GM19438 (cell line): ENCODE data around the gene AKNA.
A peak's percentile ranks its signal among the peaks of the same experiment; 100 is the strongest.

Experiments
- ATAC-seq: cut with Tn5 transposase; IDR thresholded peaks from one replicate; pipeline ENCODE4 v1.9.1; 2021; ENCODE audit warnings: low read depth; ENCODE audit not compliant: unreplicated experiment

The AKNA gene

GRCh38 chr9:114416290-114416689 is 28.5 kb upstream of the AKNA start:
- ATAC-seq, result no peak

- no peak for ATAC-seq
These were observed 26.6 kb upstream of the AKNA start for GRCh38 chr9:114414346-114414745.

DNA sequence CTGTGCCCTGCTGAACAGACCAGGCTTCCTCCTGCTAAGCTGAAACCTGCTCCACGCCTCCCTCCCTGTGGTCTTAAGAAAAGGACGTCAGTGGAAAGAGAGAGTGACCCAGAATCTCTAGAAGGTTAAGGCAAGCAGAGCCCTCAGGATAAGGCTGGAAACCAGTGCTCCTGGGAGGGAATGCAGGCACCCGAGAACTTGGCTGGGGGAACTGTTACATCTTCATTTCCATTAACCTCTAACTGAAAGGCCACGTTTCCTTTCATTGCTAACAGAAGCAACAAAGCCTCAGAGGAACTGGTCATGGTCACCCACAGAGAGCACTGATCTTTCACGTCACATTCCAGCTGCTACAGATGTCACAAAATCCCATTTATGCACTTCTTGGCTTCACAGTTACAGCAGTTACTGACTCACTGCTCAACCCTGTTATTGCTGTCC is 26.1 kb upstream of the AKNA start:
- ATAC-seq, result no peak

DNA sequence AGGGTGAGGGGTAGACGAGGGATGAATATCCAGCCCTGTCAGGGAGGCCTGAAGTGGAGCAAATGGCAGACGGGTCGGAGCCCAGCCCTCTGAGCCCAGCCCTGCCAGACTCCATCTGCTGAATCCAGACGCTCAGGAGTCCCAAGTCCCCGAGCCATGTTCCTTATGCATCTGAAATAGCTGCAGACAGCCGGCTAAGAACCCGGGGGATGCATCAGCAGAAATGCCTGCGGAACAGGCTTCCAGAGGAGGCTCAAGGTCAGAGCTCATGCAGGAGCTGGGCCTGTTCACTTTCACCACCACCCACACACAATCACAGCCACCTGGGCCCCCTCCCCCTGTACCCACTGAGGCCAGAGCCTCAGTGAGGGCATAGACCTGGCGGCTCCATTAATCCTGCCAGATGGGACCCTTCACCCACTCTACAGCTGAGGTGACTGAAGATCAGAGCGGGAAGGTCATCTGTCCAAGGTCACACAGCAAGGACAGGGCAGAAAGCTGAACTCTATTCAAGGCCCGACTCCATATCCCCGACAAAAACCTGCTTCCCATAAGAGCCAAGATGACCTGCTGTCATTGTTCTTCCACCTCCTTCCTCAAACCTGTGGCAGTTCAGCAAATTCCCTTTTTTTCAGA is 24.4 kb upstream of the AKNA start:
- no peak for ATAC-seq

DNA sequence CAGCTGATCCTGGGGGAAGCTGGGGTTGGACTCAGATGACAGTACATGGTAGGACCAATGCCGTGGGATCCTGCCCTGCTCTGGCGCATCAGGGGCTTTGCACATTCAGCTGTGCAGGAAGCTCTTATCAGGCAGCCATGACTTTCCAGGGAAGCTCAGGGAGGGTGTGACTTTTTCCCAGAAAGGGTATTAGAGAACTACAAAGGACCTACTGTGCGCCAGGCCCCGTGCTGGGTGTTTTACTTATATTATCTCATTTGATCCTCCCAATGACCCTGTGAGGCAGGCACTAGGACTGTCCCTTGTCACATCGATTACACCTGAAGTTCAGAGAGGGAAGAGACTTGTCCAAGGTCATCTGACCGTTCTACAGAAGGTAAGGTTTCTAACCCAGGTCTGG is 23.7 kb upstream of the AKNA start:
- no peak for ATAC-seq

GRCh38 chr9:114410910-114411309 is 23.1 kb upstream of the AKNA start:
- no peak for ATAC-seq

GRCh38 chr9:114409842-114410241 is 22.1 kb upstream of the AKNA start:
- ATAC-seq, result no peak

- no peak for ATAC-seq
These were observed 21.5 kb upstream of the AKNA start for GRCh38 chr9:114409103-114409780.

DNA sequence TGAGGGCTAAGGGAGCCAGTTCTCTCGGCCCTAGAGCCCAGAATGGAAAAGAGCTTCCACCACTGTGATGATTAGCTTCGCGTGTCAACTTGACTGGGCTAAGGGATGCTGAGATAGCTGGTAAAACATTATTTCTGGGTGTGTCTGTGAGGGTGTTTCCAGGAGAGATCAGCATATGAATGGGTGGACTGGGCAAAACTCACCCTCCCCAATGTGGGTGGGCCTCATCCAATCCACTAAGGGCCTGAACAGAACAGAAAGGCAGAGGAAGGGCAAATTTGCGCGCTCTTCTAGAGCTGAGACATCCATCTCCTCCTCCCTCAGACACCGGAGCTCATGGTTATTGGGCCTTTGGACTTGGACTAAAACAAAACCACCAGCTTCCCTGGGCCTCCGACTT is 20.9 kb upstream of the AKNA start:
- no peak for ATAC-seq

- no peak for ATAC-seq
These were observed 20.1 kb upstream of the AKNA start for GRCh38 chr9:114407889-114408288.

GRCh38 chr9:114406441-114406840 is 18.7 kb upstream of the AKNA start:
- ATAC-seq, result no peak

DNA sequence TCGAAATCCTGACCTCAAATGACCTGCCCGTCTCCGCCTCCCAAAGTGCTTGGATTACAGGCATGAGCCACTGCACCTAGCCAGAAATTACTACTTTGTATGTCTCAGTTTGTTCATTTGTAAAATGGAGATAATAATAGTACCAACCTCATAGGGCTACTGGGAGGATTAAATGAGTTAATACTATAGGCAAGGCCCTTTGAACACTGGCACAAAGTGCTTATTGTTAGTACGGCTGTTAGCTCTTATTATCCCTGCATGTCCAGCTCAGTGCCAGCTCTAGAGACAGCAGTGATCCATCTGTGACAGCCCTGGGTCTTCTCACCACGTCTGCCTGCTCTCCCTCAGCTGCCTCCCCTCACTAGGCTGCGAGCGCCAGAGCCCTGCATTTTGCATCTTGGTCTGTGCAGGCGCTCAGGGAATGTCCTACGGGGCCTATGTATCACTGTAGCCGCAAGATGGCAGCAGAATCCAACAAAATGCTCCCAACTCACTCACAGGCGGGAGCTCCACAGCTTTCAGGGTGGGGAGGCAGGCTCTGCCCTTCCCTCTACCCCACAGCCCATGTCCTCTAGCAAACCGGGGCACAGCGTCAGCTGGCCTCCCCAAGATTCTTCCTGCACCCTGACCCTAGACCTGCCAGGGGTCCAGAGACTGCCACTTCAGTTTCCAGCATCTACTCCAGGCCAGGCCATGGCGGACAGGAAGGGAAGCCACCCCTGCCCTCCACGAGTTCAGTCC is 17.7 kb upstream of the AKNA start:
- ATAC-seq, result peak; percentile 95

DNA sequence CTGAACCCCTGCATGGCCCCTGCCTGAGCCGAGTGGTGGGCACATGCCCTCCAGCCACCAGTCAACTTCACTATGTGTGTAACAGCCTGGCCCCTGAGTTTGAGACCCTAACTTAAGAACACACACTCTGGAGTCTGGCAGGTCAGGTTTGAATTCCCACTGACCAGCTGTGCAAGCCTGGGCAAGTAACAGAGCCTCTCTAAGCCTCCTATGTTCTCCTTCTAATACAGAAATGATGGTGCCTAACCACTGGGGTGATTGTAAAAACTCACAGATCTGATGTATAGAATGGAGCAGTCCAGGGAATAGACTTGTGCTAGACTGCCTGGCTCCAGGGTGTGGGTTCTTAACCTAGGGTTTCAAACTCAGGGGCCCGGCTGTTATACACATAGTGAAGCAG is 16.7 kb upstream of the AKNA start:
- no peak for ATAC-seq

- no peak for ATAC-seq
These were observed 15.5 kb upstream of the AKNA start for GRCh38 chr9:114403153-114403756.

DNA sequence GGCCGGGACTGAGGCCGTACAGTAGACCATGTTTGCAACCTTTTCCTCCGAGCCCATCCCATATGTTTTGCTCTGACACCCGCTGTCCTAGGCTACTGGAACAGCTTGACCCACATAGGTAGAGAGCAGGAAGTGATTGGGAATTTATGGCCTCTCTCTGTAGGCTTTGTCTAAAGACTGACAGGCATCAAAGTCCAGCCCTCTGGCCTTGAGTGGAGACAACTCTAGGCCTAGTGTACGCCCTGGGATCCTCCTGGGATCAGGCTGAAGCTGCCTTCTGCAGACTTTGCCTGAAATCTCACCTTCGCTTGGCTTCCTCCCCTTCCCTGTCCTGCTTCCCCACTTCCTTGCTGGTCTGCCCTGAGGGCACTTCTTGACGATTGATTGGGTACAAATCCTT is 13.6 kb upstream of the AKNA start:
- no peak for ATAC-seq

- no peak for ATAC-seq
These were observed 13.0 kb upstream of the AKNA start for GRCh38 chr9:114400772-114401171.

DNA sequence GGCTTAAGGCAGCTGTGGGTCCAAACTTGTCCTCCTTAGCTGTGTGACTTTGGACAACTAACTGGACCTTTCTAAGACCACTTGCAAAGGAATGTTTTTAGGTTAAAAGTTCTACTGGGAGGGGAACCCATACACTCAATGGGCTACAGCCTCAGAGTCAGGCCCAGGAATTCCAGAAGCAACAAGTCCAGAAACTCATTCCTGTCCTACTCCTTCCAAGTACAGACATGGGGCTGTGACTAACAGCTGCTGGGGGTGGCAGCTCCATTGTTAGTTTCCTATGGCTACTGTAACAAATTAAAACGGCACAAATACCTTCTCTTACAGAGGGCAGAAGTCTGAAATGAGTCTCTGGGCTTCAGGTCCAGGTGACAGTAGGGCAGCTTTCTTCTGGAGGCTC is 12.4 kb upstream of the AKNA start:
- no peak for ATAC-seq

GRCh38 chr9:114399381-114399780 is 11.6 kb upstream of the AKNA start:
- no peak for ATAC-seq

DNA sequence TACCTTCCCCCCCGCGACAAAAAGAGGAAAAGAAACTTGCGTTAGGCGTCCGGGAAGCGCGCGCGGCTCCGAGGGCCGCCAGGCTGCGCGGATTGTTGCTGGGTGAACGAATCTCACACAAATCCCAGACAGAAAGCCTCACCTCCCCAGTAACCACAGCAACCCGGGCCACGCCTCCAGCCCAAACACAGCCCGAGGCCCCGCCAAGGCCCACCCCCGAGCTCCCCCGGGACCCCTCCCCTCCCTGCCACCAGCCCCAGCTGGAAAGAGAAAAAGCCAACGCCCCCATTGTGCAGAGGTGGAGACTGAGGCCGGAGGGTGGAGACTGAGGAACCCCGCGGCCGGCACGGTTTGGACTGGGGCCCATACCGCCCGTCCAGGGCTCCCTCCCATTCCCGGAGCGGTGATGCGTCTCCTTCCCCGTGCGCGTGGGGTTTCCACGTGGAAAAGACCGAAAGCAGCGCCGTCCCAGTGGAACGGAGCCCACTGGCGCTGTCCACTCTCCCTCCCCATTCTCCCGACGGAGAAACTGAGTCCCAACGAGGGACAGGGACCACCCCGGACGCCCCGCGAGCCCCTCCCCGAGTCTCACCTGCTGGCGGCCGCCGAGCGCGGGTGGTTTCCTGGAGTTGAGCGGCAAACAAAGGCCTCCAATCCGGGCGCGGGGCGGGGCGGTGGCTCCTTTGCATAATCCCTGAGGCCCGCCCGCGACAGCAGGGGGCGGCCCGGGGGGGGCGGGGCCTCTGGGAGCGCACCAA is 10.2 kb upstream of the AKNA start:
- ATAC-seq, result peak; percentile 78

GRCh38 chr9:114397219-114397847 is 9.6 kb upstream of the AKNA start:
- ATAC-seq, result no peak
